ENCODE results near the gene ARL15.

ARL15 gene

DNA sequence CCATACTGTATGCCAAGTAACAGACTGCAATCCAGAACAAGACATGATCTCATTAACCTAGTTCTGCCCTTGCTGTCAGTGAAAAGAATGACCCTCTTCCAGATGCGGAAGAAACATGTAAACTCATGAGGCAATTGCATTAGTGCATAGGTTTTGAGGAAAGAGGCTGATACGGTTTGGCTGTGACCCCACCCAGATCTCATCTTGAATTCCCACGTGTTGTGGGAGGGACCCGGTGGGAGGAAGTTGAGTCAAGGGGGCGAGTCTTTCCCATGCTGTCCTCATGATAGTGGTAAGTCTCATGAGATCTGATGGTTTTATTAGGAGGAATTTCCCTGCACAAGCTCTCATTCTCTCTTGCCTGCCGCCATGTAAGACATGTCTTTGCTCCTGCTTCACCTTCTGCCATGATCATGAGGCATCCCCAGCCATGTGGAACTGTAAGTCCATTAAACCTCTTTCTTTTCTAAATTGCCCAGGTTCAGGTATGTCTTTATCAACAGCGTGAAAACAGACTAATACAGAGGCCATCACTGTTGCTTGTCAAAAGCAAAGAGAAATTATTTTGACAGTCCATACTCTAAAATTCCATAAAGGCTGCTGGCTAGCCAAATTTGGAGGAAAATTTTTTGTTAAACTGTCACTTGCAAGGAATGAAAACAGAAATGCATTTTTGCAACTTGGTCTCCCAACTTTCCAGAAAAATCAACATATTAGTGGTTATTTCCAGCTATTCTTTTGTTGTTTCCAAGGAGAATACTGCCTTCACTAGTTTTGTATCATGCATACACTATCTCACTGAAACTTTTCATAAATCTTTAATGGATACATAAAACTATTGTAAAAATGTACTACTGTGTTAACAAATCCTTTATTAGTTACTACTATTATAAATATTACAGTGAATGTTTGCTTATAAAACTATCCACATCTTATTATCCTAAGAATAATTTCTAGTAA is 3.2 kb upstream of the ARL15 start:
- DNase-seq: no peak

DNA sequence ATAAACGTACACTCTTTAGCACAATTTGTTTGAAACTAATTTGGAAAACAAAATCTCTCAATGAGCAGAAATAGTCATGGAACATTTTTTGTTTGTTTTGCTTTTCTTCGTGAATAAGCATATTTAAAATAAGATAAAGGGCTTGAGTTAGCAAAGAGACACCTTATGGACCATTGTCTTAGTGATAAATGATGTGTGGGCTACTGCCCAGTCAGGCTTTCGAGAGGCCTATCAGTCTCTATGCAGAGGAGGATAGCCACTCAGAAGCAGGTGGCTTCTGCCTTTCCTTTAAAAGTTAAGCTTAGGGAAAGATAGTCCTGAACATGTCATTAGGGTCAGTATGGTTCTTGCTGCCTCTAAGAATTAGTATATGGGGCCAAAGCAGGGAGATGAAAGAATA is 2.1 kb upstream of the ARL15 start:
- no peak for DNase-seq

DNA sequence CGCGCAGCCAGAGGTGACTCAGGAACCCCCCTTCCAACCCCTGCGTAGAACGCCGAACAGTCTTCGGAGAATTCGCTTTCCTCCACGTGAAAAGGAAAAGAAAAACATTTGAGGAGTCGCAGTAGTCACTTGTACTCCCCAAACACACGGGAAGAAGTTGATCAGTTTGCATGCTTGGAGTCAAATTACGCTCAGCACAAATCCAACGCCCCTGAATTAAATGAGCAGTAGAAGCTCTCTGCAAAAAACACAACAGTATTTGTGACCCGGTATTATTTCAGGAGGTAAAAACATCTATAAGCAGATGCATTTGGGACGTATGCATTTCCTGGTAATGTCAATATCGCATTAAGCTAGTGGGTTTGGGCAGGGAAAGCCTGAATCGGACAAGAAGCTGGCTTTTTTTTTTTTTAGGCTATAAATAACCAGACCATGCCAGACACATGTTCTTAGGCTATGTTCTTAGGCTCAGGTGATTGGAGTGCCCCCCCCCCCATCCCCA is 854 bp upstream of the ARL15 start:
- no peak for DNase-seq

DNA sequence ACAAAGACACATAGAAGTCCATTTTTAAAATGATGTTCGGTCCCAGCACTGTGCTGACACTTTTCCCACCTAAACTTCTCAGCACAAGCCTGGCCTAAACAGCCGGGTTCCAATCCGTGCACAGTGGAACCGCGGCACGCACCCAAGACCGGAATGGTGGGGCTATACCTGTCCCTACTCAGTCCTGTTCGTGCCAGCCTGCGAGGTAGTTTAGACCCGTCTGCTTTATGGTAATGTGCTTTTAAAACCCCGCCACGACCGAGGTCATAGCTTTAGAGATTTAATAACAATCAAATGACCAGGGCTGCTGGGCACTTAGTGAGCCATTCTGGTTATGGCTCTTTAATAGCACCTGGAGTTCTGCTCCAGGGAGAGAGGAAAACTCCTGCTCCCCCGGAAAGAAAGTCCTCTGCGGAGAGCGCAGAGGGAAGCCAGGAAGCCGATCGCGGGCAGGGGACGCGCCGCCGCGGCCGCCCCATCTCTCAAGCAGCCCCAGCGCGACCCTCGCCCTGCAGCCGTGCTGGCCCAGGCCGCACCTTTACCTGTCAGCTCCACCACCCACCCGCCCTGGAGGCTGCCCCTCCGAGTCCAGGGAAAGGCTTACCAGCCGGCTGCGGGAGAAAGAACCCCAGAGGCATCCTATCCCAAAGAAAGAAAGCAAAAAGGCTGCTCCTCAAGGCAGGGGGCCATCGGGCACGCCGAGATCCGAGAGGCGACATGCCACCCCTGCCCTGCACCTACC is 511 bp downstream of the ARL15 start:
- DNase-seq: peak; percentile 34 to 35

DNA sequence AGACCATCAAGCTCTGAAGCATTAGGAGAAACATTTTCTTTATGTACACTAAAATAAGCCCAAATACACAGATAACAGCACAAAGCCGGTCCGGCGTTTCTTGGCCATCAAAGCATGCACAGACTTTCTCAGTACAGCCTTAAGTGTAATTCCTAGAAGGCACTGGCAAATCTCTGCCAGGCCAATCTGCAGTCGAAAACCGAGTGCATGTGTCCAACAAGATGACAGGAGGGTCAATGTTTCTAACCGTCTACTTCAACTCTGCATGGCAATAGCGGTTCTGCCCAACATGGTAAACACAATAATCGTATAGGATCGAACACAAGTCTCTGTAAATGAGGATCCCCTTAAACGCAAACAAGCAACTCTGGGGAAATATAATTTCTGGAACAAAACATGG is 1.1 kb downstream of the ARL15 start:
- no peak for DNase-seq

DNA sequence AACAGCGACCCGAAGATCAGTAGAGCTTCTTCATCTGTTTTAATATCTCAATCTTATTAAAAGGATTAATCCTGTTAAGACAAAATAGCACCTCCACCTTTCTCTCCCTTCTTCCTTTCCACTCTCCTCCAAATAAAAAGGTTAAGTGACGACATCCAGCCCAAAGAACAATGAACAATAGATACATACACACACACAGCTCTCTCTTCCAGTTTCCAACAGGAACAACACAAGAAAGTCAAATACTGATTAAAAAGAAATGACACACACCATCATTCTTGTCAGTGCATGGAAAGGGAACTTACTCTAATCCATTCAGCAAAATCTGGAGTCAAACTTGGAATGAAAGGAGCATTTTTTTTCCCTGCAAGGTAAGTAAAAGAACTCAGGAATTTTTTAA is 2.8 kb downstream of the ARL15 start:
- DNase-seq: no peak

DNA sequence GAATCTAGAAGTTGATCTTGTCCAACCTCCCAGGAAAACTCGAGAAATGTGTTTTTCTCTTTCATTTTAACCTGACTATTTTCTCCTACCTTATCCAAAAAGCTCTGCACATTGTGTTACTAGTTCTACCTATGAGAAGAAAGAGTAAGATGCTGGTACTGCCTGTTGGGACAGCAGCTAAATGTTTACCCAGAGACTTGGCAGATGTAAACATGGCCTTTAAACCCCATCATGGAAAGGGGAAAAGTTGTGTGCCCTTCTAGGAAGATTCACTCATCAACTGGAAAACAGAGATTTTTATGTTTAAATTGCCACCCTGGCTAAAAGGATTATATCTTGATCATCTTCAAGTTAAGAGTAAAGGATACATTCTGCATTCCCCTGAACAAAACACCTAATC is 3.5 kb downstream of the ARL15 start:
- DNase-seq: no peak

DNA sequence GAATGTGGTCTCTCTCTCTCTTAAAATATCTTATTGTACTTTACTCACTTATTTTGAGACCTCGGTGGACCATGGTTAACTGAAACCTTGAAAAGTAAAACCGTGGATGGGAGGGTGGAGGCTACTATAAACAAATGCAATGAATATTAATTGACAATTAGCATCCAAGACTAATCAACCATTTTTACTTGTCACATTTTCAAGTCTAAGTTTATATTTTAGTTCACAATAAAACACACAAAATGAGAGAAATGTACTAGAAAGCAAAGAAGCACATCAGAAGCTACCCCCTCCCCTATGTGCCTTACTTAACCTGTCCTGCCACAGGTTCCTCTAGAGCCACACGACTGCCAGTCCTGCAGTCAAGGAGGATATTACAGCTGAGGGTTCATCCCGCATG is 4.6 kb downstream of the ARL15 start:
- DNase-seq: no peak

DNA sequence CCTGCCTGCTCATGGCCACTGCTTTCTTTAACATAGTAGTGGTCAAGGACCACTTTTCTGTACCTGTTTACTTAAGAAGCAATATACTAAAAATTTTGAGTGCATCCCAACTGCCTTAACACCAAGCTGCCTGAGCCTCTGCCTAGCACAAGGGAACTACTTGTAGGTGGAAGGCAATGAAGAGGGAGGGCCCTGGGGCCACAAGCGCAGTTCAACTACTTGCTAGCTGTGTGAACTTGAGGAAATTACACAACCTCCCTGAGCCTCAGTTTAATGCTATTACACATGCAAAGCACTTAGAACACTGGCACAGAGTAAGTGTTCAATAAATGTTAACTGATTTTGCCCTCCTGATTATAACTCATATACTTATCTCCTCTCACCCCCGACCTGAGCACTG is 6.3 kb downstream of the ARL15 start:
- no peak for DNase-seq

DNA sequence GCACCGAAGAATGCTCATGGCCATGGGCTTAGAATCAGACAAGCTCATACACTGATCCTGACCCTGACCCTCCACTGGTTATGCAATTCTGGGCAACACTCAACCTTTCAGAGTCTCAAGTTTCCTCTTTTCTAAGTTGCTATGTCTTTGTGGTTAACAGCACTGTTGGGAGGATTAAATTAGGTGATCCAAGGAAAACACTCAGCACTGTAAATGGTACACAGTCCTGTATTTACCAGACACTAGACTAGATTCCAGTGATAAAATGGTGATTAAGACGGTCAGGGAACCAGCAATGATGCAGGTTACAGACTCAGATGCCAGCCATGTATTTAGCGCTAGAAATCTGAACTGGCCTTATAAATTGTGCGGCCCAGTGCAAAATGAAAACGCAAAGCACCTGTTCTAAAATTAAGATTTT is 8.1 kb downstream of the ARL15 start:
- no peak for DNase-seq

DNA sequence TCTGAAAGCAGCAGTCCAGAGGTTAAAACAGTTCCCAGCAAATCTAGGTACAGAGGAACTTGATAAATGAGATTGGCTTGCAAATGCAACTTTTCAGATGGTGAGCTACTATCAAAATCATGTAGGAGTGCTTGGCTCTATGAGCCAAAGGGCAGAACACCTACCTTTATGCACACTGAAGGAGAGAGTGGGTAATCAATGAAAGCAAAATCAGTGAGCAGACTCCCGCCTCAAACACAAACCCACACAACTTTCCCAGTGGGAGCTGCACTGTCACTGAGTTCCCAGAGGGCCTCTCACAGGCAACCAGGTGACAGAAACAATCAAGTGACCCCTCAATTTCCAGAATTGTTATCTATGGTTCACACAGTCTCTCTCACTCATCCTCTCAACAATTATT is 8.5 kb downstream of the ARL15 start:
- DNase-seq: no peak

DNA sequence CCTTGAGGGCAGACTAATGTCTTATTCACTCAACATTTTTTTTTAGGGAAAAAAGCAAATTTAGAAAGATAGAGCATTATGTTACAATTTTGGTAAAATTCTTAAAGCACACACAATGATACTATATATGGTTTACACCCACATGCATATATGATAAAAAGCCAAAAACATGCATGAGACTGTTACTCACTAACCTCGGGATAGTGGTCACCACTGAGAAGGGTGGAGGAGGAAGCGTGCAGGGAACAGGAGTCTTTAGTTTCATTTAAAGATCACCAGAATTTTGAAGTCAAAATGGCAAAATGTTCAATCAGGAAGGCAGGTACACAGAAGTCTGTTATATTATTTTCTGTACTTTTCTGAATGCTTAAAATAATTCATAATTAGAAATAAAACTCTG is 9.2 kb downstream of the ARL15 start:
- DNase-seq: no peak

DNA sequence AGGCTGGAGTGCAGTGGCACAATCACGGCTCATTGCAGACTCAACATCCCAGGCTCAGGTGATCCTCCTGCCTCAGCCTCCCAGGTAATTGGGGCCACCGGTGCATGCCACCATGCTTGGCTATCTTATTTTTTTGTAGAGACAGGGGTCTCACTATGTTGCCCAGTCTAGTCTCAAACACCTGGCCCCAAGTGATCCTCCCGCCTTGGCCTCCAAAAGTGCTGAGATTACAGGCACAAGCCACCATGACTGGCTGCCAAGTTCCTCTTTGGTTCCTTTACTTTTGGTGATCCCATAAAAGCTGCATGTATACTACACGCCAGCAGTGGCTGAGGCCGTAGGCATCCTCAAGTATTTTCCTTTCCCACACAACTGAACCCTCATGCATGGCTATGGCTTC is 11.4 kb downstream of the ARL15 start:
- no peak for DNase-seq

DNA sequence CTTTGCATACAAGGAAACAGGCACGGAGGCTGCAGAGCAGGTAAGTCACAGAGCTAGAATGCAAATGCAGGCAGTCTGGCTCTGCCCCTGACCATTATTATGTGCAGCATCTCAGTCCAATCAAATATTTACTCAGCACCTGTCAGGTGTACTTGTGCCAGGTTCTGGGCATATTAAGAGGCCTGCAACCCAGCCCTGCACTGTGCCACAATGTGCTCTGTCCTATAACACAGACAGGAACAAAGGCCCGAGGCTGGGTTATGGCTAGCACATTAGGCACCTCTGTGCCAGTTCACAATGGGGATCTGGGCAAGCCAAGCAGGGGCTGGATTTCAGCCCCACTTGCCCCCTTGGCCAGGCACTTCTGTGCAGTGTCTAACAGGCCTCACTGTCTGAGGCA is 14.0 kb downstream of the ARL15 start:
- DNase-seq: no peak

DNA sequence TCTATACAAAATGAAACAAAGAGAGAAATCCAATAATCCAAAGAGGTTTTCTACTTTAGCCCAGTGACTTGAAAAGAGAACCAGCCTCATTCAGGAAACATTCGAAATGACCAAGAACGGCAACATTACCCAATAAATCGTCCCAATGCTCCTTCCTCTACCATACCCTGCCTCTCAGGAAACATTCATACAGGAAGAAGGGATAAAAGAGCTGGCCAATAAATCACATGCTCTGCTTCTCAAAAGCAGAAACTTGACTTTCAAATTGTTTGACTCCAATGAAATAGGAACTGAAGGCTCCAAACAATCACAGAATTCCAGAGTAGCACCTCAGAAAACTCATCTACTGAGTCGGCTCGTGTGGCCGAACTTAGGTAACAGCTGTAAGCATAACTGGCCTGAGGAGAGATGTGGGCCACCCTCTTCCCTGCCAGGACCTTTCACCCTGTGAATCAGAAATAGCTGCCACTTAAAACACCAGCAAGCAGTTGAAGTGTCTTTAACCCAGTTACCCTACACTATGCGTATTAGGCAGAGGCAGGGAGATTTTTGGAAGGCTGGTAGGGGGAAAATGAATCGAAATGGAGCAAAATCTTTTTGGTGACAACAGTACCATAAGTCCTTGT is 14.6 kb downstream of the ARL15 start:
- DNase-seq: no peak

DNA sequence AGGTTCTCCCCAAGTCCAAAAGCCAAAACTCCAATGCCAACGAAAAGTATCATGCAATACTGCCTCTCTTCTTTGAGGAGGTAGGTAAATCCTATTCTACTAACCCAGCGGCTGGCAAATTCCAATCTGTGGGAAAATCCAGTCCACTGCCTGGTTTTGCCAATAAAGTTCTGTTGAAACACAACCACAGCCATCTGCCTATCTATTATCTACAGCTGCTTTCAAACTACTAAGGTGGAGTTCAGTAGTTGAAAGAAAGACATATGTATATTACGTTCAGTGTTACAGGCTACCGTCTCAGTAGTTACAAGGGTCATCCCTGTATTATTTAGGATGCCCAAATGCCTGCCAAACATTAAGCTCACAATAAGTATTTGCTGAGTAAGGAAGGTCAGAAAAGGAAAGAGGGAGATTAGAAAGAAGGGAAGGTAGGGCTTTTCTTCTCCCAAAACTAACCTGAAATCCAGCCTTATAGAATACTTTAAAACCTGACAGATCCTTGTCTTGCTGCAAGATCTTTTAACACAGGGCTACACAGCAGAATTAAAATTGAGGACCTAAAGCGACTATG is 16.2 kb downstream of the ARL15 start:
- no peak for DNase-seq

DNA sequence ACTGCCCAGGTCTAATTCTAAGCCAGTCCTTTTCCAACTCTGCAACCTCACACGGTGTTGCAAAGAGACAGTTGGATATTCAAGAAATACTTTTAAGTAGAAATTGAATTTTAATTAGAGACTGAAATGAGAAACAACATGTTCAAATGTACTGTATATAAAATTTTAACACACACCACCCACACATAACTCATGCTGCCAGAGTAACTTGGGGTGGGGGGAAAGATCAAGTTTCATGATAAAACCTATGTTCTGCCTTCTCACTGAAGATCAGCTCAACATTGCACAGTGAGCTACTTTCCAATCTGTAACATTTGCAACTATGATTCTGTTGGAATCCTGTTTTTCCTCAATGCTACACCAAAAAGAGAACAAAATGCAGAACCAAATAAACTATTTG is 17.5 kb downstream of the ARL15 start:
- no peak for DNase-seq

DNA sequence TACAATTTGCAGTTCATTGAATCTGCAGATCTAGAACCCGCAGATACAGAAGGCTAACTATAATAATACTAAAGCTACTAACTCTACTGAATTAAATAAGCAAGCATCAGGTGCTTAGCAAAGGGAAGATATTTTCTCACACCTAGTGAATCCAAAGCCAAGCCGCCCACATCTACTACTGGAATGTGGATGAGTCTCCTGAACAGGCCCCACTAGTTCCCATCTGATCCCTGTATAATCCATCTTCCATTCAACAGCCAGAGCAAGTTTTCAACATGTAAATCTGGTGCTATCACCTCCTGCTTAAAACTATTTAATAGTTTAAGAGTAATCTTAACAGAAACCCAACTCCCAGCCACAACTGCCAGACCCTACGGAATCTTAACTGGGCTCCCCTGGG is 18.9 kb downstream of the ARL15 start:
- no peak for DNase-seq

DNA sequence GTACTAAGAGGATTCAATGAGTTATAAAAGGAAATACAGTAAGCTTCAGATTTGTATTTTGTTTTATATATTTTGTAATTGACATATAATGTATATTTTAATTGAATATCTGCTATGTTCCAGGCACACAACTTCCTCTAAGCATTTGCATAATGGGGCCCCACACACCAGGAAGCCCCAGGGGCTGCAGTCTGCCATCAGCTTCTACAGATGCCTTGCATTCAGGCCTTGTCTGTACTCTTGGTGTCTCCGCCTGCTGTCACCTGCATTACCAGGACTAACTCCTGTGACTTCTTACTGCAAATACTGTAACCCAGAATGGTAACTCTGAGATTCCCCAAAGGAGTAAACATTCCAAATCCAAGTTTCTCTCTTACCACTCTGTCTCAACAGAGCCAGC is 20.6 kb downstream of the ARL15 start:
- DNase-seq: no peak

DNA sequence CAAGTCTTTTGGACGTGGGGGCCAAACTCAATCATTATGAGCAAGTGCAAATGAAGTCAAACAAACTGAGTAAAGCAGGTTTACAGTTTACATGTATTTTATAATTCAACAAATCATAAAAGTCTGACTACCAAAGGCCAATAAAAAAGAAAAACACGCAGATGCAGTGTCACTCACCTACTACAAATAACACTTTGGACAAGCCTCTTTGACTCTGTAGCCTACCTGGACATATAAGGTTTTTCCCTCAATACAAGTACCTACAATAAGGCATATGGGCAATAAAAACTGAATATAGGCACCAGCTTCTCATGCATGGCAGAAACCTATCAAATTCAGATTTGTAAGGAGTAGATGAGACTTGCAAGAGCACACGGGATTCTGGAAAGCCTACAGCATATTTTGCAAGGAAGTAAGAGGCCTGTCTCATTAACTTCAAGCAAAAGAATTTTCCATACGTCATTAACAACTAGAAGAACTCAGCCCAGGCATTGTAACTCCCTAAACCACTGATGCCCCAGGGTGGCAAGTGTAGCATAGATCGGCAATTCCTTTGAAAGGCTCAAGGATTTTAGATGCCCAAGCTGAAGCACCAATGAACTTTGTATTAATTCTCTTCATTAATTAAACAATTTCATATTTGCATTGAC is 21.7 kb downstream of the ARL15 start:
- no peak for DNase-seq

DNA sequence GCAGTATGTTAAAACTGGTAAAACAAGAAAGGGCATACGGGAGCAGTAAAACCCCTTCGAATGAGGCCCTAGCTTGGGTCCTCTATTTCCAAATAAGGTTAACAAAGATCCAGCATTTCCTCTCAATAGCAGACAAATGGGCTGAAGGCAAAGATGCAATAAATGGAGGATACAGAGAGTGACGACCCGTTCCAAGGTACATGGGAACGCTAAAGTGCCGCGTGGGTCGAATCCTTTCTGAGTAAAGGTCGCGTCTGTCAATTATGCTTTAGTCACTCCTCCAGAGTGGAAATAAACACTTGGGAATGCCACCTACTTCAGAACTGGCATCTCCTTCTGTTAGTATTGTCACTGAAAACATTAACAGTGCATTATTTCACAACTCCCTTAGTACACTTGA is 24.7 kb downstream of the ARL15 start:
- DNase-seq: no peak

DNA sequence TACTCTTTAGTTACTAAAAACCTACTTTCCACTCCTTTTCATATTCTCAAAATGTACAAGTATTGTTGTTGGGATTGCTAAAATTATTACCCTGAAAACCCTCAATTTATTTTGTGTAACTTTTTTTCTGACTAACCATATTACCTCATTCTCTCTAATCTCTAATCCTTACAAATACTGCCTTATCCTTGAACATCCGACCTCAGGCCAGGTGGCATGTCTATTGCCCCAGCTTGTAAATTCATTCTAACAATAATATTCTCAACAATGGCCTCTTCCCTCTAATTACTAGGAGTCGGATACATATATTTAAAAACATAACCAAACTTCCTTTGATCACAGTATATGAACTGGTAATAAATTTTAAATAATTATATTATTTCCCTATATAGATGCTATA is 25.8 kb downstream of the ARL15 start:
- DNase-seq: no peak

DNA sequence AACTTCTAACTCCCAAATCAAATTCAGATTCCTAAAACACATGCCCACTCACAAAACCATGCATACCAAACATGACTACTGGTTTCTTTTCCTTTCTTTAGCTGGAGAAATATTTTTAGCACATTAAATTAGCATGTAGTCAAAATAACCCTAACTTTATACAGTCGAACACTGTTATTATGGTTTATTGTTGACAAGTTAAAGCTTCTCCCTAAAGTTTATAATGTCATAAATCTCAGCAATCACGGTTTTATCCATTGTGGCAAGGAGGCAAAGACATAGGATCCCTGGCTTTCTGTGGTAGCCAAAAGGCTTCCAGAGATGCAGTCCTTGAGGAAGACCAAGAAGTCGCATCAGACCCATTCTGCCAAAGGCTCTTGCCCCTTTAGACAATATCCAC is 27.5 kb downstream of the ARL15 start:
- DNase-seq: no peak

Measured in SHP77 (cell line).